H1 (cell line): ENCODE data around the gene DIP2C. TPM values are rescaled to one million over a fixed set of nuclear protein-coding genes. Genes with fewer than 3 reads are reported as not detected.

Experiments
- CHD1 ChIP-seq: IDR thresholded peaks from 2 replicates; pipeline ENCODE4 v1.6.1; 2012; ENCODE audit warnings: low read depth, low read length, improper control_type of control experiment
- CHD7 ChIP-seq: fragments of 300-600 bp; sonication (generic); IDR thresholded peaks from 2 replicates; pipeline ENCODE4 v1.7.1; 2012; ENCODE audit warnings: low read length, moderate library complexity, mild to moderate bottlenecking, inconsistent platforms; ENCODE audit not compliant: insufficient replicate concordance
- CTBP2 ChIP-seq: IDR thresholded peaks from 2 replicates; pipeline ENCODE4 v1.7.0; 2011; ENCODE audit warnings: borderline replicate concordance, mild to moderate bottlenecking, moderate library complexity, mixed read lengths, low read length; ENCODE audit not compliant: insufficient read depth, insufficient read length
- E2F6 ChIP-seq: IDR thresholded peaks from 2 replicates; pipeline ENCODE4 v1.6.1; 2012; ENCODE audit warnings: inconsistent platforms
- SIN3A ChIP-seq, 2 experiments: IDR thresholded peaks in 1 of 2; conservative IDR thresholded peaks in 1 of 2; 2 replicates each; pipeline ENCODE4 v1.6.1; 2011 to 2012; ENCODE audit warnings: low read length in 2 of 2, improper control_type of control experiment in 1 of 2, low read depth in 1 of 2, mild to moderate bottlenecking in 1 of 2
- TAF1 ChIP-seq: IDR thresholded peaks from 2 replicates; pipeline ENCODE4 v1.6.1; 2011; ENCODE audit warnings: mild to moderate bottlenecking, low read depth, low read length
- TCF12 ChIP-seq: IDR thresholded peaks from 2 replicates; pipeline ENCODE4 v1.6.1; 2011; ENCODE audit warnings: low read depth, mild to moderate bottlenecking, low read length
- TEAD4 ChIP-seq: IDR thresholded peaks from 2 replicates; pipeline ENCODE4 v1.6.1; 2012; ENCODE audit warnings: low read depth, low read length, inconsistent platforms, mixed read lengths
- polyA plus RNA-seq, 7 experiments: library from polyadenylated mRNA; depleted of rRNA in 3 of 7; stranded (reverse) in 5 of 7; unstranded in 2 of 7; fragments of >200 nt in 5 of 7; fragments of 200-250 nt in 2 of 7; gene quantifications; 1 replicate in 5 of 7; 2 replicates in 1 of 7; 4 replicates in 1 of 7; pipeline versions ENCODE4 v1.2.1 to v1.2.3, GENCODE V29; 2011 to 2013; ENCODE audit warnings: missing spikeins in 2 of 7, mixed read lengths in 2 of 7
- total RNA-seq: library from RNA; stranded (reverse); fragmentation: NEBNext Ultra II Directional; extraction: Animal tissue kit (Norgen Biotek cat#: 25700); gene quantifications from 2 replicates; pipeline ENCODE4 v1.2.1, GENCODE V29; 2021

Gene DIP2C
- total and polyA plus RNA-seq, 2 of the 8 experiments (the other 6 are each of a cell fraction or from before 2014, with no cell fraction given): 3.8 to 9.3 TPM

- TF ChIP-seq SIN3A (conservative IDR thresholded peaks at IDR 0.05 in 1 of 2, IDR thresholded peaks at IDR 0.05 in 1 of 2; ENCODE audit: low read depth in 1 of 2, low read length in 2 of 2): no peak
- no peak for TF ChIP-seq TEAD4
- TF ChIP-seq CHD7: no peak
- TF ChIP-seq TAF1: no peak
- no peak for TF ChIP-seq CTBP2
- TF ChIP-seq CHD1: no peak
- no peak for TF ChIP-seq E2F6
- no peak for TF ChIP-seq TCF12
Observed at GRCh38 chr10:583433-583832, 106.0 kb downstream of the DIP2C start (continued).
